GM12865 (cell line): ENCODE results near the gene CSMD2.

ENCODE experiments used
- DNase-seq: peaks from one replicate; pipeline ENCODE4 v3.0.0; 2010; ENCODE audit warnings: low read depth
- H3K4me3 ChIP-seq: 2 replicates; pipeline ENCODE4 v1.5.1; 2011; ENCODE audit warnings: mild to moderate bottlenecking, low read depth, low read length, control low read depth
- TF ChIP-seq, protein P1 (sequence below): IDR thresholded peaks from 2 replicates; pipeline ENCODE4 v1.5.1; 2011; ENCODE audit warnings: low read length, control low read depth, low read depth, inconsistent platforms; ENCODE audit not compliant: insufficient read depth; ENCODE audit errors: missing control alignments

CSMD2 gene

GRCh38 chr1:33914531-33914930 lies 250.5 kb downstream of the CSMD2 start:
- no peak for DNase-seq
- TF ChIP-seq, protein P1, sequence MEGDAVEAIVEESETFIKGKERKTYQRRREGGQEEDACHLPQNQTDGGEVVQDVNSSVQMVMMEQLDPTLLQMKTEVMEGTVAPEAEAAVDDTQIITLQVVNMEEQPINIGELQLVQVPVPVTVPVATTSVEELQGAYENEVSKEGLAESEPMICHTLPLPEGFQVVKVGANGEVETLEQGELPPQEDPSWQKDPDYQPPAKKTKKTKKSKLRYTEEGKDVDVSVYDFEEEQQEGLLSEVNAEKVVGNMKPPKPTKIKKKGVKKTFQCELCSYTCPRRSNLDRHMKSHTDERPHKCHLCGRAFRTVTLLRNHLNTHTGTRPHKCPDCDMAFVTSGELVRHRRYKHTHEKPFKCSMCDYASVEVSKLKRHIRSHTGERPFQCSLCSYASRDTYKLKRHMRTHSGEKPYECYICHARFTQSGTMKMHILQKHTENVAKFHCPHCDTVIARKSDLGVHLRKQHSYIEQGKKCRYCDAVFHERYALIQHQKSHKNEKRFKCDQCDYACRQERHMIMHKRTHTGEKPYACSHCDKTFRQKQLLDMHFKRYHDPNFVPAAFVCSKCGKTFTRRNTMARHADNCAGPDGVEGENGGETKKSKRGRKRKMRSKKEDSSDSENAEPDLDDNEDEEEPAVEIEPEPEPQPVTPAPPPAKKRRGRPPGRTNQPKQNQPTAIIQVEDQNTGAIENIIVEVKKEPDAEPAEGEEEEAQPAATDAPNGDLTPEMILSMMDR, result no peak
- no peak overlapping the region for H3K4me3 ChIP-seq

DNA sequence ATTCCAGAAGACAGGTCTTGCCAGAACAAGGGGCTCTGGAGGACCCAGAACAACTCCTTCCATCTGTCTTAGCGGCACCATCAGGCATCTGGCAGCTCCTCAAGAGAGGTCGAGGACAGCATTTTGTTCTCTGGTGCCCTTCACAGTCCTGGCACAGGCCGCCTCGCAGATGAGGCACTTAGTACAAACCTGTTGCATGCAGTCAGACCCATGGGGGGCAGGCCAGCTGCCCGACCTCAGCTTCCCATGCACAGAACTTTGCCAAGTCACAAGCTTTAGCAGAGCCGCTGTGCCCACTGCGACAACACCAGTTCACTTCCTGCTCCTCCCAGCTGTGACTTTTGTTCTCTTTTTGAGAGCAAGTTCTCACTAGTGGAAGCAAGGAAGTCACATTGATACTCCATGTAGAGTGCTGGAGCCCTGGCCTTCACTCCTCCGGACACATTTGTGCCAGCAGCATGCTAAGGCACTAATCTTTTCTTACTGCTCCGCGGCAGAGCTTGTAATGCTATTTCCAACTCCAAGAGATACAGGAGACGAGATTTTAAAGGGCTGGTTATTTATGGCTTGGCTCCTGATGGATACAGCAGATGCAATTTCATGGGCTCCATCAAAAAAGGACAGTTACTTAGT lies 256.6 kb downstream of the CSMD2 start:
- no peak overlapping the region for H3K4me3 ChIP-seq
- DNase-seq, result no peak
- TF ChIP-seq, protein P1, result no peak

DNA sequence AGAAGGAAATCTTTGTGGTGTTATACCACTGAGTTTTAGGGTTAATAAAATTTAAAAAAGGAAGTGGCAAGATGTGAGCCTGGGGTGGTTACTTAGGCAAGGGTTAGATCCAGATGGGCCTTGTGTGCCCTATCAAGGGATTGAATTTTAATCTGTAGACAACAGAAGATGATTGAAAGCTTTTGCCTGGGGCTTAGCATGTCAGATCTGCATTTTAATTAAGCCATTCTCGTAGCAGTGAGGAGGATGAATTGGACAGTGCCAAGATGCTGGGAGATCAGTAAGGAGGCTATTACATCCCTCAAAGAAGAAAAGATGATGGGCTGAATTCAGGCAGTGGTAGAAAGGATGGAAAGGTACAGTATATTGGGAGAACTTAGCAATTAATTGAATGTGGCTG lies 258.9 kb downstream of the CSMD2 start:
- no peak for DNase-seq
- H3K4me3 ChIP-seq, result no peak overlapping the region
- TF ChIP-seq, protein P1, result no peak

GRCh38 chr1:33905241-33905640 lies 259.8 kb downstream of the CSMD2 start:
- no peak overlapping the region for H3K4me3 ChIP-seq
- TF ChIP-seq, protein P1, result no peak
- no peak for DNase-seq

DNA sequence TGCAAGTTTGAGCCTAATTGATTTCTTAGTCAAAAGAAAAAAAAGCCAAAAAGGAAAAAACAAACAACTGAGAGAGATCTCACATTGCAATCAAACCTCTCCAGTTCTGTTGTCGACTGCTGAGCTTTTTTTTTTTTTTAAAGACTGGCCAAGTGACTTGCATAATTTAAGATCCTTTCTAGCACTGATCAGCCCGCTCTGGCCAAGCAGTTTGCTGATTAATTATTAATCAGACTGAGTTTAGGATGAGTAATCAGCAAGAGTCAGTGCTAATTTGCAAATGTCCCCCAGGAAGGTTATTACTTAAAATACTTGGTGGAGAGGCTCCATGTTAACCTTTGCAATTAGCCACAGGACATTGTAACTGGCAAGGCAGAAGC lies 261.8 kb downstream of the CSMD2 start:
- no peak for DNase-seq
- no peak overlapping the region for H3K4me3 ChIP-seq
- TF ChIP-seq, protein P1, result no peak

DNA sequence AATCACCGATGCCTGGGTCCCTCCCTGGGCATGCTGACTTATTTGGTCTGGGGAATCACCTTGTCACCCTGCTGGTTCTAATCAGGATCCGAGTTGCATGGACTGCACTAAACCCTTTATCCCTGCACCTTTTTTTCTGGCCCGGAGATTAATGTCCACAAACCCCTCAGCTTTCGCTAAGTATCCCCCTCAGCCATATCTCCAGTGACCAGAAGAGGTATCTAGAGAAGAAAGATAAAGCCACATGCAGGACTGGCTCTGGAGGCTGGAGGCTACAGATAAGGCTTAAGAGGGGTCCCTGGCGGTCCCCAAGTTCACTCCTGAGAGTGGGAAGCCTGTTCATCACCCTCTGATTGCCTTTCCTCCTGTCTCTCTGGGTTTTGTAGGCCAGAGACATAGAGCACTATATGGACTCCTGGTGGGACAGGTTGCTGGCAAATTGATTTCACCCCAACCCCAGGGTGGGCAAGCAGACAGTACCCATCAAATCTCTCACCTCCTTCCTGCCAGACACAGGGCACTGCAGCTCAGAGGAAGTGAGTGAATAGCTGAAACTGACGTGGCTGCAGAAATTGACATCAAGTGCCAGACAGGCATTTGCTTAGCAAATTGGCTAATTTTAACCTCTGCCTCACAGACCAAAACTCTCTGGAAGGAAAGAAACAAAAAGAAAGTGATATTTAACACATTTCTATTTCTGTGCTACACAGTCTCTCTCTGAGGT lies 262.4 kb downstream of the CSMD2 start:
- no peak overlapping the region for H3K4me3 ChIP-seq
- DNase-seq, result peak; percentile 38
- TF ChIP-seq, protein P1, result no peak
